Stomach (tissue), 4 donors: Measurements from ENCODE around the gene DGCR8.

Source experiments
- CTCF ChIP-seq, 7 experiments: fragments of 450-650 bp in 4 of 7; fragments of 200-600 bp in 3 of 7; sonication (generic) in 3 of 7; IDR thresholded peaks; one replicate each; pipeline ENCODE4 v1.5.1; 2016 to 2019; ENCODE audit warnings: antibody characterized with exemption in 7 of 7, control low read depth in 2 of 7, mild to moderate bottlenecking in 1 of 7
- EP300 ChIP-seq: sonication (generic); formaldehyde crosslinking; IDR thresholded peaks from one replicate; pipeline ENCODE4 v1.6.1; 2017; ENCODE audit warnings: antibody characterized with exemption

- TF ChIP-seq CTCF (IDR thresholded peaks at IDR 0.05) (no peak), EP300 (no peak)
Observed at GRCh38 chr22:20086763-20087162, 6.7 kb downstream of the DGCR8 start.
